ENCODE measurements around the gene TRAF1. TPM values are rescaled to one million over a fixed set of nuclear protein-coding genes. Genes with fewer than 3 reads are reported as not detected.
A peak's percentile ranks its signal among the peaks of the same experiment; 100 is the strongest.

The TRAF1 gene
- total and polyA plus RNA-seq, 2 donors (not counting 1 experiment from before 2014, with no cell fraction given) = 0.58 to 3.8 TPM

- peak in 1 of 2 donors; percentile 32 for DNase-seq (ENCODE audit: low read depth in 2 of 2)
- TF ChIP-seq EZH2 (IDR thresholded peaks at IDR 0.05; ENCODE audit: low read length, missing control alignments) = no peak
- TF ChIP-seq CTCF (conservative IDR thresholded peaks at IDR 0.05 in 1 of 2, IDR thresholded peaks at IDR 0.05 in 1 of 2; ENCODE audit: low read depth in 1 of 2, low read length in 2 of 2) = no peak
Measured at GRCh38 chr9:120891245-120891883, 35.2 kb downstream of the TRAF1 start.

GRCh38 chr9:120890320-120891244, 36.0 kb downstream of the TRAF1 start:
- Histone ChIP-seq H3K9me3 (ENCODE audit: control insufficient read depth, insufficient read depth, low read depth, low read length) (no peaks in the 10 kb centered on the region), H3K27ac (ENCODE audit: insufficient read depth, low read length) (no peak overlapping the region), H3K79me2 (ENCODE audit: control insufficient read depth, insufficient read depth, low read length) (no peaks in the 10 kb centered on the region), H3K36me3 (ENCODE audit: control insufficient read depth, insufficient read depth, low read length) (no peaks in the 10 kb centered on the region), H3K4me1 (ENCODE audit: control insufficient read depth, extremely low read depth, insufficient read depth, low read length) (peaks cover 17% of the 10 kb centered on the region), H3K4me2 (ENCODE audit: extremely low read depth, insufficient read depth, low read length) (no peak overlapping the region), H2AFZ (ENCODE audit: low read length) (no peak overlapping the region), H3K9ac (ENCODE audit: insufficient read depth, low read length) (no peak overlapping the region), H3K27me3 (ENCODE audit: control insufficient read depth, insufficient read depth, low read length) (no peaks in the 10 kb centered on the region), H3K4me3 (replicated peaks in 1 of 4; ENCODE audit: control extremely low read depth in 1 of 4, insufficient read depth in 1 of 4, low read depth in 3 of 4, low read length in 4 of 4) (no peak overlapping the region), H4K20me1 (ENCODE audit: control insufficient read depth, extremely low read depth, insufficient read depth, low read length) (no peaks in the 10 kb centered on the region)
- TF ChIP-seq CTCF (conservative IDR thresholded peaks at IDR 0.05 in 1 of 2, IDR thresholded peaks at IDR 0.05 in 1 of 2; ENCODE audit: low read depth in 1 of 2, low read length in 2 of 2) (no peak), EZH2 (IDR thresholded peaks at IDR 0.05; ENCODE audit: low read length, missing control alignments) (no peak)
- DNase-seq (ENCODE audit: low read depth in 2 of 2) = peak in 1 of 2 donors; percentile 40

More at GRCh38 chr9:120891245-120891883, 35.2 kb downstream of the TRAF1 start:
- no peak overlapping the region for H3K27ac ChIP-seq (ENCODE audit: insufficient read depth, low read length)
- no peaks in the 10 kb centered on the region for H3K9me3 ChIP-seq (ENCODE audit: control insufficient read depth, insufficient read depth, low read depth, low read length)
- H3K36me3 ChIP-seq (ENCODE audit: control insufficient read depth, insufficient read depth, low read length) = no peaks in the 10 kb centered on the region
- H3K79me2 ChIP-seq (ENCODE audit: control insufficient read depth, insufficient read depth, low read length) = no peaks in the 10 kb centered on the region
- no peaks in the 10 kb centered on the region for H4K20me1 ChIP-seq (ENCODE audit: control insufficient read depth, extremely low read depth, insufficient read depth, low read length)
- peaks cover 13% of the 10 kb centered on the region for H3K4me1 ChIP-seq (ENCODE audit: control insufficient read depth, extremely low read depth, insufficient read depth, low read length)
- no peak overlapping the region for H3K4me2 ChIP-seq (ENCODE audit: extremely low read depth, insufficient read depth, low read length)
- H3K27me3 ChIP-seq (ENCODE audit: control insufficient read depth, insufficient read depth, low read length) = no peaks in the 10 kb centered on the region
- no peak overlapping the region for H3K4me3 ChIP-seq (replicated peaks in 1 of 4; ENCODE audit: control extremely low read depth in 1 of 4, insufficient read depth in 1 of 4, low read depth in 3 of 4, low read length in 4 of 4)
- H3K9ac ChIP-seq (ENCODE audit: insufficient read depth, low read length) = no peak overlapping the region
- H2AFZ ChIP-seq (ENCODE audit: low read length) = no peak overlapping the region

- Histone ChIP-seq H2AFZ (ENCODE audit: low read length) (no peak overlapping the region), H3K4me1 (ENCODE audit: control insufficient read depth, extremely low read depth, insufficient read depth, low read length) (peaks cover 15% of the 10 kb centered on the region), H3K36me3 (ENCODE audit: control insufficient read depth, insufficient read depth, low read length) (no peaks in the 10 kb centered on the region), H3K27ac (ENCODE audit: insufficient read depth, low read length) (no peak overlapping the region), H3K9me3 (ENCODE audit: control insufficient read depth, insufficient read depth, low read depth, low read length) (no peaks in the 10 kb centered on the region), H3K4me3 (replicated peaks in 1 of 4; ENCODE audit: control extremely low read depth in 1 of 4, insufficient read depth in 1 of 4, low read depth in 3 of 4, low read length in 4 of 4) (no peak overlapping the region), H4K20me1 (ENCODE audit: control insufficient read depth, extremely low read depth, insufficient read depth, low read length) (no peaks in the 10 kb centered on the region), H3K4me2 (ENCODE audit: extremely low read depth, insufficient read depth, low read length) (no peak overlapping the region), H3K27me3 (ENCODE audit: control insufficient read depth, insufficient read depth, low read length) (no peaks in the 10 kb centered on the region), H3K79me2 (ENCODE audit: control insufficient read depth, insufficient read depth, low read length) (no peaks in the 10 kb centered on the region), H3K9ac (ENCODE audit: insufficient read depth, low read length) (no peak overlapping the region)
- DNase-seq (ENCODE audit: low read depth in 2 of 2) = no peak
- no peak for TF ChIP-seq CTCF (conservative IDR thresholded peaks at IDR 0.05 in 1 of 2, IDR thresholded peaks at IDR 0.05 in 1 of 2; ENCODE audit: low read depth in 1 of 2, low read length in 2 of 2)
- no peak for TF ChIP-seq EZH2 (IDR thresholded peaks at IDR 0.05; ENCODE audit: low read length, missing control alignments)
Measured at GRCh38 chr9:120889606-120890271, 36.9 kb downstream of the TRAF1 start.
